H1 (cell line): ENCODE data around the gene ANKH. TPM values are rescaled to one million over a fixed set of nuclear protein-coding genes. Genes with fewer than 3 reads are reported as not detected.

Experiments
- E2F6 ChIP-seq: IDR thresholded peaks from 2 replicates; pipeline ENCODE4 v1.6.1; 2012; ENCODE audit warnings: inconsistent platforms
- TAF7 ChIP-seq: optimal IDR thresholded peaks from 2 replicates; pipeline ENCODE3; 2011; ENCODE audit warnings: low read depth, mild to moderate bottlenecking, inconsistent platforms, low read length, moderate library complexity, borderline replicate concordance
- TCF12 ChIP-seq: IDR thresholded peaks from 2 replicates; pipeline ENCODE4 v1.6.1; 2011; ENCODE audit warnings: low read depth, mild to moderate bottlenecking, low read length
- USF2 ChIP-seq: IDR thresholded peaks from 2 replicates; pipeline ENCODE4 v1.6.1; 2011; ENCODE audit warnings: low read length, improper control_type of control experiment
- polyA plus RNA-seq, 7 experiments: library from polyadenylated mRNA; depleted of rRNA in 3 of 7; stranded (reverse) in 5 of 7; unstranded in 2 of 7; fragments of >200 nt in 5 of 7; fragments of 200-250 nt in 2 of 7; gene quantifications; 1 replicate in 5 of 7; 2 replicates in 1 of 7; 4 replicates in 1 of 7; pipeline versions ENCODE4 v1.2.1 to v1.2.3, GENCODE V29; 2011 to 2013; ENCODE audit warnings: missing spikeins in 2 of 7, mixed read lengths in 2 of 7
- total RNA-seq: library from RNA; stranded (reverse); fragmentation: NEBNext Ultra II Directional; extraction: Animal tissue kit (Norgen Biotek cat#: 25700); gene quantifications from 2 replicates; pipeline ENCODE4 v1.2.1, GENCODE V29; 2021
- TF ChIP-seq, protein P1 (sequence below), 3 experiments: IDR thresholded peaks; 1 replicate in 2 of 3; 2 replicates in 1 of 3; pipeline versions ENCODE4 v1.5.1 to v1.6.1; 2011; ENCODE audit warnings: low read length in 3 of 3, mild to moderate bottlenecking in 3 of 3, inconsistent platforms in 2 of 3, low read depth in 1 of 3, moderate library complexity in 1 of 3; ENCODE audit not compliant: insufficient read depth in 1 of 3; ENCODE audit errors: control extremely low read depth in 1 of 3
- TF ChIP-seq, protein P2 (sequence below): IDR thresholded peaks from 2 replicates; pipeline ENCODE4 v1.6.1; 2011; ENCODE audit warnings: low read depth, mild to moderate bottlenecking, low read length; ENCODE audit not compliant: insufficient read depth

Gene ANKH
- total and polyA plus RNA-seq, 2 of the 8 experiments (the other 6 are each of a cell fraction or from before 2014, with no cell fraction given): 5.3 to 13.0 TPM

DNA sequence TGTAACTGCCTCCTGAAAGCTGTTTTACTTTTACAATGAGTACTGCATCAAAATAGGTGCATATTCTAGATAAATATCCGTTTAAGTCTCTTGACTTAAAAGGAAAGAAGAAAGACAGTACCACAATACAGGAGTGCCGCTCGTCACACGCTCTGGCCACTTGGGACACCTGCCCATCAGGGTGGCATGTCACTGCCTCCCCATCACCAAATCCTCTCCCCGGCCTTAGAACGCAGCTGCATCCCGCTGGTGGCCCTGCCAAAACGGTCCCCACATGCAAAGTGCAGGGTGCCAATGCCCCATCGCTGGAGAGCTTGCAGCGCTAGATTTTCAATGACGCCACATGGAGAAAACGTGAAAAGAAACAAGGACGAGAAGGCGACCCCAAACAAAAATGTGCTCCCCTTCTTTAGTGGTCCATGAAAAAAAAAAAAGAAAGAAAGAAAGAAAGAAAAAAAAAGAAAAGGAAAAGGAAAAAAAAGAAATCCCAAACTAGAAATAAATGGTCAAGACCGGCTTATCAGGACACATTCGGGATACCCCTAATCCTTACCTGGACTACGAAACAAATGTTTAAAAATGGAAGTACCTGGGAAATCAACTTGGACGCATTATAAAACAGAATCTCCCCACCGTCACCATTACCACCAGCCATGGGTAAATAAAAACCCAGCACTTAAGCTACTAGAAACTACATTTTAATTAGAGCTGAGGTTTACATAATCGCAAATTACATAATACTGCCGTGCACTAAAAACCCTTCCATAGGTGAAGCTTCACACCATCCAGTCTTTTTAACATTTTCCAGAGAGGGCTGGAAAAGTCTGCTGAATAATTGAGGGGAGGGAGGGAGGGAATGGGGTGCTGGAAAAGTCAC is 1.0 kb downstream of the ANKH start (continued):
- TF ChIP-seq USF2 (0 out of 2 replicates have a peak, but pooled peaks have one; percentile 15), TAF7 (no peak), TCF12 (no peak), E2F6 (no peak)
- TF ChIP-seq, protein P1, sequence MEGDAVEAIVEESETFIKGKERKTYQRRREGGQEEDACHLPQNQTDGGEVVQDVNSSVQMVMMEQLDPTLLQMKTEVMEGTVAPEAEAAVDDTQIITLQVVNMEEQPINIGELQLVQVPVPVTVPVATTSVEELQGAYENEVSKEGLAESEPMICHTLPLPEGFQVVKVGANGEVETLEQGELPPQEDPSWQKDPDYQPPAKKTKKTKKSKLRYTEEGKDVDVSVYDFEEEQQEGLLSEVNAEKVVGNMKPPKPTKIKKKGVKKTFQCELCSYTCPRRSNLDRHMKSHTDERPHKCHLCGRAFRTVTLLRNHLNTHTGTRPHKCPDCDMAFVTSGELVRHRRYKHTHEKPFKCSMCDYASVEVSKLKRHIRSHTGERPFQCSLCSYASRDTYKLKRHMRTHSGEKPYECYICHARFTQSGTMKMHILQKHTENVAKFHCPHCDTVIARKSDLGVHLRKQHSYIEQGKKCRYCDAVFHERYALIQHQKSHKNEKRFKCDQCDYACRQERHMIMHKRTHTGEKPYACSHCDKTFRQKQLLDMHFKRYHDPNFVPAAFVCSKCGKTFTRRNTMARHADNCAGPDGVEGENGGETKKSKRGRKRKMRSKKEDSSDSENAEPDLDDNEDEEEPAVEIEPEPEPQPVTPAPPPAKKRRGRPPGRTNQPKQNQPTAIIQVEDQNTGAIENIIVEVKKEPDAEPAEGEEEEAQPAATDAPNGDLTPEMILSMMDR (IDR thresholded peaks at IDR 0.05; ENCODE audit: control extremely low read depth in 1 of 3, insufficient read depth in 1 of 3, low read depth in 1 of 3, low read length in 3 of 3): peak in 1 of 3 experiments; percentile 3; a peak in 1 of 4 replicates
- TF ChIP-seq, protein P2, sequence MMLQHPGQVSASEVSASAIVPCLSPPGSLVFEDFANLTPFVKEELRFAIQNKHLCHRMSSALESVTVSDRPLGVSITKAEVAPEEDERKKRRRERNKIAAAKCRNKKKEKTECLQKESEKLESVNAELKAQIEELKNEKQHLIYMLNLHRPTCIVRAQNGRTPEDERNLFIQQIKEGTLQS: no peak
